ENCODE measurements around the gene TUBB4A. TPM values are rescaled to one million over a fixed set of nuclear protein-coding genes. Genes with fewer than 3 reads are reported as not detected.

The TUBB4A gene
- total RNA-seq, 1 experiment from 2014 or later, result not detected

Other genes starting within 250 kb of the TUBB4A start
- gene MLLT1, start 222.3 kb downstream of the TUBB4A start, total RNA-seq (2014; rRNA removed; shearing (Covaris generic)), result 7.8 and 8.8 TPM in 2 replicates
- not detected in 2 replicates for gene ACER1, start 168.7 kb downstream of the TUBB4A start, total RNA-seq (2014; rRNA removed; shearing (Covaris generic))
- 111 and 175 TPM in 2 replicates for gene CLPP, start 140.8 kb downstream of the TUBB4A start, total RNA-seq (2014; rRNA removed; shearing (Covaris generic))
- gene ALKBH7, start 129.5 kb downstream of the TUBB4A start, total RNA-seq (2014; rRNA removed; shearing (Covaris generic)), result 51.8 and 57.9 TPM in 2 replicates
- 0.84 and 1.4 TPM in 2 replicates for gene PSPN, start 126.4 kb downstream of the TUBB4A start, total RNA-seq (2014; rRNA removed; shearing (Covaris generic))
- gene GTF2F1, start 109.1 kb downstream of the TUBB4A start, total RNA-seq (2014; rRNA removed; shearing (Covaris generic)), result 33.8 and 38.4 TPM in 2 replicates
- gene KHSRP, start 77.5 kb downstream of the TUBB4A start, total RNA-seq (2014; rRNA removed; shearing (Covaris generic)), result 43.1 and 54.0 TPM in 2 replicates
- gene SLC25A41, start 68.5 kb downstream of the TUBB4A start, total RNA-seq (2014; rRNA removed; shearing (Covaris generic)), result not detected in 2 replicates
- gene SLC25A23, start 42.5 kb downstream of the TUBB4A start, total RNA-seq (2014; rRNA removed; shearing (Covaris generic)), result 17.5 and 20.7 TPM in 2 replicates
- not detected in 2 replicates for gene CRB3, start 38.0 kb downstream of the TUBB4A start, total RNA-seq (2014; rRNA removed; shearing (Covaris generic))
- not detected in 2 replicates for gene DENND1C, start 20.5 kb downstream of the TUBB4A start, total RNA-seq (2014; rRNA removed; shearing (Covaris generic))
- gene TNFSF9, start 28.7 kb upstream of the TUBB4A start, total RNA-seq (2014; rRNA removed; shearing (Covaris generic)), result 0.29 and 0.96 TPM in 2 replicates
- gene CD70, start 88.8 kb upstream of the TUBB4A start, total RNA-seq (2014; rRNA removed; shearing (Covaris generic)), result 0.39 and 1.2 TPM in 2 replicates
- not detected in 2 replicates for gene TNFSF14, start 167.9 kb upstream of the TUBB4A start, total RNA-seq (2014; rRNA removed; shearing (Covaris generic))
- gene C3, start 218.3 kb upstream of the TUBB4A start, total RNA-seq (2014; rRNA removed; shearing (Covaris generic)), result 0.68 and 0.72 TPM in 2 replicates
- gene GPR108, start 235.3 kb upstream of the TUBB4A start, total RNA-seq (2014; rRNA removed; shearing (Covaris generic)), result 39.8 and 55.9 TPM in 2 replicates
- 31.0 and 34.6 TPM in 2 replicates for gene TRIP10, start 237.4 kb upstream of the TUBB4A start, total RNA-seq (2014; rRNA removed; shearing (Covaris generic))